Superior temporal gyrus (tissue), 1 donor: ENCODE results near the gene TNNI3K.

Experiments used
- DNase-seq: peaks from one replicate; pipeline ENCODE4 v3.0.0-alpha.2; 2016; ENCODE audit errors: extremely low spot score

The TNNI3K gene

GRCh38 chr1:74286414-74286813 lies 51.2 kb downstream of the TNNI3K start:
- no peak for DNase-seq

DNA sequence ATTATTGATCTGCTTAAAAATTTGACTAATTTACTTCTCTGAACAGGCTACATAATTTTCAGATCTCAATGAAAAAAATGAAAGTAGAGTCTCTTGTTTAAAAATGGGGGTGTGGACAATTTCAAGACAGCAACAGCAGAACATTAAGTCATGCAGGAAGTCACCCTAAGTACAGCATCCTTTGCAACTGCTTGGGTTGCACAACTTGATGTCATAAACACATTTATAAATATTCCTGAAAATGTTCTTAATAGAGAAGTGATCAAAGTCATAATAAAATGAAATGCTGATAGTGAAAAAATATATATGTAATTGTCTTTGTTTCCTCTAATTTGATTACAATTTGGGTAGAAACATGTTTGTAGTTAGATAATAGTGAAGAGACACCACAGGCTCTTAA lies 79.3 kb downstream of the TNNI3K start:
- DNase-seq = no peak

DNA sequence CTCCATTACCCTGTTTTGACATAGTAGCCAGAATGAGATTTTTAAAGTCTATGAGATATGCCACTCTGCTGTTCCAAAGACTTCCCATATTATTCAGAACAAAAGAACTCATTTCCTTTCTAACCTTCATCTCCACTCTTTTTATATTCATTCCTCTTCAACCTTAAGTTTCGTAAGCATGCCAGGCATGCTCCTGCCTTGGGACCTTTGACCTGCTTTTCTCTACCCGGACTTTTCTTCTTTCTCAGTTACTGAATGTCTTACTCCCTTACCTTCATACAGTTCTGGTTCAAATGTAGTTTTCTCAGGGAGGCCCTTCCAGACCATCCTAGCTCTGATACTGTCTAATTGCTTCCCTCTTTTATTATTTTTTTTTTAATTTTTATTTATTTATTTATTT lies 81.1 kb downstream of the TNNI3K start:
- no peak for DNase-seq

GRCh38 chr1:74317663-74318062 lies 82.5 kb downstream of the TNNI3K start:
- no peak for DNase-seq

DNA sequence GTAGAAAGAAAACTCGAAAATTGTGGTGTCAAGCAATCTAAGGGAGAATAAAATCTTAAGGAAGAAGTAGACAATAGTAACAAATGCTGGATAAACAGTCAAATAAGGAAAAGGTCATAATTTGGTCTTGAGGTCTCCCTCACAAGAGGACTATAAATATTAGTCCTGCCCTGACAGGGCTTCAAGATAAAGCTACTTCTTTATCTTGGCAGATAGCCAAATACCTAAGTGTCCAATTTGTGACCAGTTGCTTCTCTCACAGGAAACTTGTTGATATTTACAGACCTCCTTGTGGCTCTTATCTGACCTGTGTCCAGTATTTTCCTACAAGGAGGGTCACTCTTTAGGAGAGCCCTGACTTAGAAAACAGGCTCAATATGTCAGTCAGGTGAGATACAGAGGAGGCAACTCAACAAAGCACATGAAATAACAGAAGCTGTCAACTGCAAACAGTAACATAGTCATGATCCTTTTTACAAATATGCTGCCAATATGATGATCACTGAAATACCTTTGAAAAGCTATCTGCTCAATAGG lies 88.8 kb downstream of the TNNI3K start:
- no peak for DNase-seq

DNA sequence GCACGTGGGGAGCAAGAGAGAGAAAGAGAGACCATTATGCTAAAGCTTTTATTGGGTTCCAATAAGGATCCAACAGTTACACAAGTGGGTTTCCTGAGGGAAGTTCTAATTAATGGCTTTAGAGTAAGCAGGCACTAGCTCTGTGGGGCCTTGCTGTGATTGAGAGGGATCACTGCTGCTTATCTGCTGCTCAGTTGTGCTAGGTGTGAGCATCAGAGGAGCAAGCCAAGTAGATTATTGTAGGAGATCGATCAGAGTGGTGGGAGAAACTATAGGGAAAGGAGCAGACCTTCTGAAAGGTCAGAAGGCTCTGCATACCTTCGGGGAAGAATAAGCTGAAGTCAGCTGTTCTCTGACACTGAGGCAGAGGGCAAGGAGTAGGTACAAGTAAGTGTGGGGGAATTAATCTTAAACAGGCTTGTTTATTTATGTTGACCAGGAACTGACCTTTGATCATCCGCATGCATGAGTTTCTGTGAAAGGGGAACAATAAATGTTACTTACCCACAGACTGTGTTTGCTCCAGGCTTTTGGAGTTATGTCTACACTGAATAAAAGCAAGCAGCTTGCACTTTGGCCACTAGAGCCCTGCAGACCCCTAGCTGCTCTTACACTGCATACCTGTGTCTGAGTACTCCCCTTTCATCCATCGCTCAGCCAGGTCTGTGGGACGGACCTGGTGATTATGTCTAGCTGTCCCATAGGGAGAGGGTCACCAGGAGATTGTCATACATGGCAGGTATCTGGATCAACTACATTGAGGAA lies 89.7 kb downstream of the TNNI3K start:
- no peak for DNase-seq

DNA sequence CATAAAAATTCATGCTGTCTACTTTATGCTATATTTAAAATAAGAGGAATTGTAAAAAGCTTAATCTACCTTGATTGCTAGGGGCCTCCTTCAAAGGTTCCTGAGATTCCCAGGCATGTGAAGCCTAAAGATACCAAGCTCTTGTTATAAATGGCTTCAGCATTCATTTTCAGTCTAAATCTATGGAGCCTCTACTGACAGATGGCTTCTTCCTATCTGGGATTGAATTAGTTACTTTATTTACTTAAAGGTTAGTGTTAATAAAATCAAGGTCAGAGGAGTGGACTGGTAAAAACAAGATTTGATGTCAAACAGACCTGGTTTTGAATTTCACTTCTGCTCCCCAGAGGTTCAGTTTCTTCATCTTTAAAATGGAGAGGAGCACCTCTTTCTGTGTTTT lies 93.7 kb downstream of the TNNI3K start:
- DNase-seq = no peak

GRCh38 chr1:74333244-74333643 lies 98.1 kb downstream of the TNNI3K start:
- no peak for DNase-seq

DNA sequence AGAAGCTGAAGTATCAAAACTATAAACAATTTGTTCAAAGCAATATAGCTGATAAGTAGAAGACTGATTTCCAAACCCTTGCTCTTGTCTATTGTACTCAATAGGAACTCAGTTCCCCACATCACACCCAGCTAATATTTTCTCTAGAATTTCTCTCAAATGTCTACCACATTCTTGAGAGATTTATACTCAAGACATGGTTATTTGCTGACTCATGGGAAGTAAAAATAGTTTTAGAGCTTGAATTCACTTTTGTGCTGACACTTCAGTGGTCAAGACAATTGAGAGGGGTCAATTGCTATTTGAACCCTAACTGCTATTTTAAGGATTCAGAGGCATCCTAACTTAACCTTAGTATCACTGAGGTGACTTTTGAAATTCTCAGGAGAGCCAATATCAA lies 99.0 kb downstream of the TNNI3K start:
- no peak for DNase-seq

DNA sequence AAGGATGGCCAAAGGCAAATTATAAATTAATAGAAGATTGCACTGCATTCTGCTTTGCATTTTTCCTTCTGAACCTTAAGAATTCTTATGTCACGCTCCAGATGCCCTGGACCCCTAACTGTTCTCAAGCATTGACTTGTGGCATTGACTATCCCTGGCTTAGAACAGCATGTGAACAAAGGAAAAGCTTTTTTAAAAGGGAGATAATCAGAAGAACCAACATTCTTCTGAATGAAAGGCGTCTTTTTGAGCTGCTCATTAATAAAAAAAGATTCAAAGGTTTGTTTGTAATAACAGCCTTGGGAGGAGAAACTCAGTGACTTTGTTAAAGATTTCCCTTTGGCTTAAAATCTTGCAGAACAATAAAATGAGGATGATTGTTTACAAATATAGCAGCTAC lies 105.5 kb downstream of the TNNI3K start:
- no peak for DNase-seq

DNA sequence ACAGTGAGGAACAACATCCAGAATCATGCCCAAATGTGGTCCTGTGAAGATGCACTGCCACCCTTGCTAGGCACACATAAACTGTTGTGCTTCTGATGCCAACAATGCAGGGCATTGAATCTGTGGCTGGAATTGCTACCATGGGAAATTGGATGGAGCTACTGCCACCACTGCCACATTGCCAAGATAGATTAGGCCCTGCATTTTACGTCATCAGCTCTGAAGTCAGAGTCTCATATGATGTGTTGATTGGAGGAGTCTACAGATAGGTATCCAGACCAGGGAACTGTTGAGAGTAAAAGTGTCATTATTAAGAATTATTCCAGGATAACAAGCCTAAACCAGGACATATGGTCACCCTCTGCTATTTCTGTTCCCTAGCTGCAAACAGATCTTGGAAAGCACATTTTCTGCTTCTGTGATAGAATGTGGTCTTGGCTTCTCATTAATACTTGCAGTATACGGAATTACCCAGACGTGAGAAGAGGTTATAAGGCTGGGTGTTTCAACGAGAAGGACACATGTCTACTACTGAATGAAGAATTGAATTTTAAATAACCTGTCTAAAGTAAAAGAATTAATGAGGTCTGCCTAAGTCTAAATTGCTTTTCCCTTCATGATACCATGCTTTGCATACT lies 106.6 kb downstream of the TNNI3K start:
- no peak for DNase-seq

- DNase-seq = peak; percentile 55
Measured at GRCh38 chr1:74343216-74343615, 108.0 kb downstream of the TNNI3K start.

DNA sequence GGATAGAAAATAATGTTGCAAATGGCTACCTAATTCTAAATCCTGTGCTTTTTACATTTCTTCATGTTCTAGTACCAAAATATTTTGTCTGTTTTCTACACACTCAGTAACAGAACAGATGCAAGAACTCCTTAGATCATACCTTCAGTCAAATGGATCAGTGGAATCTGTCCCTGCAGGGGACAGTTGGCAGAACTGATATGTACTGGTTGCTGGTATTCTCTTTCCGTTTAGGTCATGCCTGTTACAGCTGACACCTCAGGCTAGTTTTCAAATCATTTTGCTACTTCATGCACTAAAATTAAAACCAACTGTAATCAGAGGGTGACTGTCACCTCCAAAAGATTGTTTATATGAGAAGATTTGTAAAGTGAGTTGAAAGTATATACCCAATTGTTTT lies 109.2 kb downstream of the TNNI3K start:
- no peak for DNase-seq

GRCh38 chr1:74356493-74356892 lies 121.3 kb downstream of the TNNI3K start:
- DNase-seq = peak; percentile 31

GRCh38 chr1:74357150-74357549 lies 122.0 kb downstream of the TNNI3K start:
- no peak for DNase-seq

DNA sequence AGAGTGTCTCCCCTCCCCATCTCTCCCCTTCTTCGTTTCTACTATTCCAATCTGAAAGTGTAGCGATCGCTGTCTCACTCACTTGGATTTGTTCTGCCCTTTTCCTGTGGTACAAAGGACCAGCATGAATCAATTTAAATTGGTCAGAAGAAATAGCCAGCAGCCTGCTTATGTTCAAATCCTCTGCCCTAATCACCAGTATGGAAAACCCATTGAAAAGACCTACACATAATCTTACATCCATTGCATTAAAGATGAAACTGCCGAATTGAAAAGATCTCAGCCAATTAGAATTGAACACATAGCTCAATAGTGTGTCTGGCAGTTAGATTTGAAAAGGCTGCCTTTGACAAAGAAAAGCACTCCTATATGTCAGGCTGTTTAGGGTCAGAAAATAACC lies 122.6 kb downstream of the TNNI3K start:
- no peak for DNase-seq

- DNase-seq = no peak
Measured at GRCh38 chr1:74362691-74363090, 127.5 kb downstream of the TNNI3K start.

DNA sequence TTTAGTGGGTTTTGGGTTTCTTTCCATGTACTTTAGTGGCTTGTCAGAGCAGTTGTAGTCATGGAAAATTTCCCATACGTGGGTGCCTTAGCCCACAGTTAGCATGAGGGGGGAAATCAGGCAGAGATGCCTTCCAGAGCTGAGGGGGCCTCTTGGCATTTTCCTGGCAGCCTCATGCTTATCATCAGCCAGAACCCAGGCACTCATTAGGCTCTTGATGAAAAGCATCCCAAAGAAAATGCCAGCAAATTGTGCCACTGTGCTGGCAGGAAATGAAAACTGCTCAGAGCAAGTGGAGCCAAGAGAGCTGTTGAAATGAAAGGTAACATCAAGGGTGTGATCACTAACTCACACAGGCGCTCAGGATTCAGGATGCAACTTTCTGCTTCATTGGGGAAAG lies 128.0 kb downstream of the TNNI3K start:
- DNase-seq = no peak

GRCh38 chr1:74367175-74367813 lies 132.1 kb downstream of the TNNI3K start:
- no peak for DNase-seq

GRCh38 chr1:74368335-74368734 lies 133.1 kb downstream of the TNNI3K start:
- no peak for DNase-seq

DNA sequence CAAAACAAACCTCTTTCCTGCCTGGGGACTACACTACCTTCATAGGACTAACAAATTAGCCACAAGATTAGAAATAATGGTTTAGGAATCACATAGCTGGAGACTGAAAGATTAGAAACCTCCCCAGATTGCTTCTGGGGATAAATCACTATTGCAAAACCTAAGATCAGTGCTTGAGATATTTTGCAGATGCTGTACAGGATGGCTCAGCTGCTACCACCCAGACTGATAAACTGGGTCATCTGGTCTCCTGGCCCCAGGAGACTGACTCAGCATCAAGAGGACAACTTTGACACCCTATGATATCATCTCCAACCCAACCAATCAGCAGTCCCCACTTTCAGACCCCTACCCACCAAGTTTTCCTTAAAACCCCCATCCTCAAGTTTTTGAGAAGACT lies 140.2 kb downstream of the TNNI3K start:
- DNase-seq = no peak

DNA sequence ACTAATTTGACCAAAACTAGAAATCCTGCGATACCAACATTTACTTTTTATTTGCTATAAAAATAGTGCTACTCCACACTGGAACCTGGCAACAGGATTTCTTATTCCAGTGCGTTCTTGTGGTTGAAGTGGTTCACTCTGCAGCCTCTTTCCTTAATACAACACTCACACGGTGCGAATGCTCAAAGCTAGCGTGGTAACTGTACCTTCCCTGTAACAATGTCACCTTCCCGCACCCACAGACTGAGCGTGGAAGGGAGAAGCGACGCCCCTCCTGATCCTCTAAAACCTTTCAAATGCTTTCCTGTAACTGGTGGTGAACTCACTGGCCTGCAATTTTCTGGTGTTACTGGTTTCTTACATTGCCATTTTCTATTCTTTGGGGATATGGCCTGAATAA lies 145.1 kb downstream of the TNNI3K start:
- no peak for DNase-seq

- no peak for DNase-seq
Measured at GRCh38 chr1:74388855-74389254, 153.7 kb downstream of the TNNI3K start.
